HUES48 (cell line): Measurements from ENCODE around the gene ZNF778.

Source experiments
- H3K27ac ChIP-seq: one replicate; pipeline ENCODE4 v1.7.0; 2013; ENCODE audit warnings: low read depth, low read length, inconsistent platforms
- H3K27me3 ChIP-seq: 2 replicates; pipeline ENCODE4 v1.6.1; 2013; ENCODE audit warnings: mild to moderate bottlenecking, low read length; ENCODE audit not compliant: control insufficient read depth, insufficient read depth
- H3K36me3 ChIP-seq: 2 replicates; pipeline ENCODE4 v1.6.1; 2013; ENCODE audit warnings: low read length; ENCODE audit not compliant: control insufficient read depth, insufficient read depth
- H3K4me1 ChIP-seq: 2 replicates; pipeline ENCODE4 v1.6.1; 2013; ENCODE audit warnings: mild to moderate bottlenecking, low read length; ENCODE audit not compliant: control insufficient read depth, insufficient read depth
- H3K4me3 ChIP-seq: 2 replicates; pipeline ENCODE4 v1.5.1; 2013; ENCODE audit warnings: mild to moderate bottlenecking, low read depth, low read length
- H3K9ac ChIP-seq: 2 replicates; pipeline ENCODE4 v1.6.1; 2013; ENCODE audit warnings: mild to moderate bottlenecking, low read depth, low read length, moderate library complexity
- H3K9me3 ChIP-seq: 2 replicates; pipeline ENCODE4 v1.6.1; 2013; ENCODE audit warnings: low read length; ENCODE audit not compliant: control insufficient read depth, insufficient read depth

ZNF778 gene

GRCh38 chr16:89198417-89199240, 18.9 kb upstream of the ZNF778 start:
- Histone ChIP-seq H3K4me3 (no peak overlapping the region), H3K9me3 (no peaks in the 10 kb centered on the region), H3K27me3 (peaks cover 35% of the 10 kb centered on the region), H3K9ac (no peak overlapping the region), H3K4me1 (peaks cover 9% of the 10 kb centered on the region; the same call in 1 of the 2 replicates), H3K27ac (no peak overlapping the region), H3K36me3 (no peaks in the 10 kb centered on the region)

DNA sequence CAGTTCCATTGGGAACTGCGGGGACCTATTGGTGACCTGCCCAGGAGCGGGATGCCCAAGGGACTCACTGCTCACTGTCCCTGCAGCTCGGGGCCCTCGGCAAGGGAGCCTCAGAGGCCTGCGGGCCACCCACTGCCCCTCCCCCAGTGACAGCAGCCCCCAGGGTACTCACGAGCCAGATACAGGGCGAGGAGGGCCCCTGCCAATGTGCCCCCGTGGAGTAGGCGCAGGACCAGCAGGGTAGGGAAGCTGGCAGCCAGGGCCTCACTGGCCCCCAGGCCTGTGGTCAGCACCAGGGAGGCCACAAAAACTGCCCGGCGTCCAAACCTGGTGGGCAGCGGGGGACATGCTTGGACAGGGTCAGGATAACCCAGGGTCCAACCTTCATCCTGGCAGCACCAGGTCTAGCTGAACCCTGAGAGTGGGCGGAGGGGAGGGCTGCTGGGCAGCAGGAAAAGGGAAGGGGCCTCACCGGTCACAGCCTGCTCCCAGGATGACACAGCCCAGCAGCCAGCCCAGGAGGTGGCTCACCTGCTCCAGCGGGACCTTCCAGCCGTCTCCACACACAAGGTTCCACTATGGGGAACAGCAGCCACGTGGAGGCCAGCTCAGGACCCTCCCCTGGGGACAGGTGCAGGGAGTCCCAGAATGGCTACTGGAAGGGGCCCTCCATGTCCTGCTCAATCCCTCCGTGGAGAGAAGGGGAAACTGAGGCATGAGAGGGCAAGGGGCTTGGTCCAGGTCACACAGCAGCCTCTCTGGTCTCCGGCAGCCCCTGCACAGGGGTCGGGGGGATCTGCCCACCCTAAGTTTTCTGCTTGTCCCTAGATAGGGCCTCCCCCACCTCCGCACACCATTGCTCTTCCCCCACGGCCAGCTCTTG, 18.0 kb upstream of the ZNF778 start:
- peak overlapping the region; percentile 61; the same call in 1 of the 2 replicates for H3K4me3 ChIP-seq
- no peak overlapping the region for H3K9ac ChIP-seq
- no peaks in the 10 kb centered on the region for H3K9me3 ChIP-seq
- H3K27ac ChIP-seq = no peak overlapping the region
- no peaks in the 10 kb centered on the region for H3K36me3 ChIP-seq
- peaks cover 43% of the 10 kb centered on the region for H3K27me3 ChIP-seq
- peaks cover 9% of the 10 kb centered on the region; the same call in 1 of the 2 replicates for H3K4me1 ChIP-seq

DNA sequence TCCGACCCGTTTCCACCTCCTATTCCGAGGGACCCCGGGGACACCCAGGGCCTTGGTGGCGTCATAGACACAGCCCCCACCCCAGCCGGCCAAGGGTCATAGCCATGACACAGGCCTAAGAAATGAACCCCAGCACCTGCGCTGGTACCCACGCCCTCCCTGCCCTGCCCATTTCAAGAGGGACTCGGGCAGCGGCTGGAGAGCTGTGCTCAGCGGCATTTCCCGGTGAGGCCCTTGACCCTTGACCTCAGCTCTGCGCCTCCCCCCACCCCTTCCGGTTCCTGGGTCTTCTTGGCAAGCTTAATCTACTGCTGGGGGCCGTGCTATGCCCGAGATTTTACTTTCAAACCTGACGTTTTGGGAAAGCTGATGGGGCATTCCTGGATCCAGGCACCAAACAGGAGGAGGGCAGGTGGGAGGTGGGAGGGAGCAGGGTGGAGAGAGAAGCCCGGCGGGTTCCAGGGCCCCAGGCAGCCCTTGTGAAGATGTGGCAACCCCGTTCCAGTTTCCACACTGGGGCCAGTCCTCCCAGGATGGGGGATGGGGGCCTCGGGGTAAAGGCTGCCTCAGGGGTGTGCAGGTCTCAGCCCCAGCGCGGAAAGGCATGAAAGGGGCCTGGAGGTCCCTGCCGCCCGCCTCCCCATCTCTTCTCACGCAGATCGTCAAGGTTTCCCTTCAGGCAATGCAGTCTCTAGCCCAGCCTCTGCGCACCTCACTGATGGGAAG, 17.2 kb upstream of the ZNF778 start, which contains the start of gene SLC22A31:
SLC22A31 (minus strand) TSS at position 414 of the 726 bp plus-strand sequence; CDS start at position 378, 36 bp downstream.
- peaks cover 44% of the 10 kb centered on the region for H3K27me3 ChIP-seq
- H3K4me3 ChIP-seq = peak within 1 kb of the TSS; percentile 61
- no peaks in the 10 kb centered on the region for H3K36me3 ChIP-seq
- no peak within 1 kb of the TSS for H3K9ac ChIP-seq
- peaks cover 9% of the 10 kb centered on the region; the same call in 1 of the 2 replicates for H3K4me1 ChIP-seq
- no peaks in the 10 kb centered on the region for H3K9me3 ChIP-seq
- H3K27ac ChIP-seq = no peak within 1 kb of the TSS

- Histone ChIP-seq H3K36me3 (no peaks in the 10 kb centered on the region), H3K27me3 (peaks cover 44% of the 10 kb centered on the region), H3K9me3 (no peaks in the 10 kb centered on the region), H3K4me1 (peaks cover 9% of the 10 kb centered on the region; the same call in 1 of the 2 replicates), H3K4me3 (peak overlapping the region; percentile 61), H3K27ac (no peak overlapping the region), H3K9ac (no peak overlapping the region)
These were observed 16.6 kb upstream of the ZNF778 start for GRCh38 chr16:89200850-89201411.

GRCh38 chr16:89201439-89202377, 15.8 kb upstream of the ZNF778 start:
- no peaks in the 10 kb centered on the region for H3K36me3 ChIP-seq
- no peak overlapping the region for H3K27ac ChIP-seq
- H3K4me3 ChIP-seq = peak overlapping the region; percentile 61
- peaks cover 44% of the 10 kb centered on the region for H3K27me3 ChIP-seq
- H3K4me1 ChIP-seq = peaks cover 9% of the 10 kb centered on the region; the same call in 1 of the 2 replicates
- no peaks in the 10 kb centered on the region for H3K9me3 ChIP-seq
- H3K9ac ChIP-seq = no peak overlapping the region

GRCh38 chr16:89202422-89203215, 14.9 kb upstream of the ZNF778 start:
- Histone ChIP-seq H3K9ac (no peak overlapping the region), H3K4me3 (peak overlapping the region; percentile 54), H3K4me1 (peaks cover 9% of the 10 kb centered on the region; the same call in 1 of the 2 replicates), H3K27ac (no peak overlapping the region), H3K36me3 (no peaks in the 10 kb centered on the region), H3K9me3 (no peaks in the 10 kb centered on the region), H3K27me3 (peaks cover 44% of the 10 kb centered on the region)

DNA sequence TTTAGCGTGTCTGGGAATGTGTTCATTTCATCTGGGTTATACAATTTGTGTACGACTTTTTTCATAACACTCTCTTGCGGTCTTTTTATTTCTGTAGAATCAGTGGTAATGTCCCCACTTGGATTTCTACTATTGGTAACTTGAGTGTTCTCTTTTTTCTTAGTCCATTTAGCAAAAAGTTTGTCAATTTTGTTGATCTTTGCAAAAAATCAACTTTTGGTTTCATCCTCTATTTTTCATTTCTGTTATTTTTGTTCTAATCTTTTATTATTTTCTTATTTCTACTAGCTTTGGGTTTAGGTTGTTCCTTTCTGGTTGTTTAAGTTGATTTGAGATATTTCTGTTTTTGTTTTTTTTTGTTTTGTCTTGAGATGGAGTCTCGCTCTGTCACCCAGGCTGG, 9.5 kb upstream of the ZNF778 start:
- Histone ChIP-seq H3K27ac (no peak overlapping the region), H3K9ac (no peak overlapping the region), H3K27me3 (peaks cover 15% of the 10 kb centered on the region), H3K4me3 (no peak overlapping the region), H3K4me1 (no peaks in the 10 kb centered on the region), H3K36me3 (no peaks in the 10 kb centered on the region), H3K9me3 (no peaks in the 10 kb centered on the region)

DNA sequence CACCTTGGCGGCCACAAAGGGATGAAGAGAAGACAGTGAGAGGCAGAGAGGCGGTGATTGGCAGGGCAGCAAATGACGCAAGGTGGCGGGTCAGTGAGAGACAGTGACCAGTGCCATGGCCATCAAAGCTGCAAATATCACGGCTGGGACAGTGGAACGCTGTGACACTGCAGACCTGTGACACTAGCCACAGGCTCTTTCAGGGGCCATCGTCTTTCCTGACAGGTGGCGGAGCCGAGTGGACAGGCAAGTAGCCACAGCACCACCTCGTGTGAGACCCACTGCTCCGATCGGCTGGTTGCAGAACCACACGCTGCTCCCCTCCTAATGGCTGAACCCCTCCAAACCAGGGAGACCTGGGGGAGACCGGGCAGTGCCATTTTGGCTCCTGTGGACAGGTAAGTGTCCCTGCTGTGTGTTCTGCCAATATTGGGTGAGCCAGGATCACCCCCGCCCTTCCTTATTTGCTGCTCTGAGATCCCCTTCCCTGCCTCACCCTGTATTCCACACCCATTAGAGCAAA, 7.9 kb upstream of the ZNF778 start:
- H3K4me1 ChIP-seq = no peaks in the 10 kb centered on the region
- no peak overlapping the region for H3K4me3 ChIP-seq
- H3K27ac ChIP-seq = no peak overlapping the region
- H3K9me3 ChIP-seq = no peaks in the 10 kb centered on the region
- no peaks in the 10 kb centered on the region for H3K36me3 ChIP-seq
- H3K27me3 ChIP-seq = no peaks in the 10 kb centered on the region
- H3K9ac ChIP-seq = no peak overlapping the region
